GM06990 (cell line): ENCODE data around the gene RFC2.

Source experiments
- DNase-seq: peaks from one replicate; pipeline ENCODE4 v3.0.0-alpha.2; 2011; ENCODE audit not compliant: insufficient read length; ENCODE audit errors: extremely low read depth
- H3K27me3 ChIP-seq: replicated peaks from 2 replicates; pipeline ENCODE4 v1.6.0; 2011; ENCODE audit warnings: low read length; ENCODE audit not compliant: control insufficient read depth, insufficient read depth
- H3K36me3 ChIP-seq: 2 replicates; pipeline ENCODE4 v1.5.1; 2011; ENCODE audit warnings: low read length; ENCODE audit not compliant: control insufficient read depth, insufficient read depth
- H3K4me3 ChIP-seq: replicated peaks from 2 replicates; pipeline ENCODE4 v1.5.1; 2011; ENCODE audit warnings: low read depth, mild to moderate bottlenecking, control low read depth, low read length
- TF ChIP-seq, protein P1 (sequence below): IDR thresholded peaks from 2 replicates; pipeline ENCODE4 v1.5.1; 2011; ENCODE audit warnings: low read length, control low read depth, mild to moderate bottlenecking, inconsistent platforms; ENCODE audit not compliant: insufficient read depth, poor library complexity, severe bottlenecking

RFC2 gene

DNA sequence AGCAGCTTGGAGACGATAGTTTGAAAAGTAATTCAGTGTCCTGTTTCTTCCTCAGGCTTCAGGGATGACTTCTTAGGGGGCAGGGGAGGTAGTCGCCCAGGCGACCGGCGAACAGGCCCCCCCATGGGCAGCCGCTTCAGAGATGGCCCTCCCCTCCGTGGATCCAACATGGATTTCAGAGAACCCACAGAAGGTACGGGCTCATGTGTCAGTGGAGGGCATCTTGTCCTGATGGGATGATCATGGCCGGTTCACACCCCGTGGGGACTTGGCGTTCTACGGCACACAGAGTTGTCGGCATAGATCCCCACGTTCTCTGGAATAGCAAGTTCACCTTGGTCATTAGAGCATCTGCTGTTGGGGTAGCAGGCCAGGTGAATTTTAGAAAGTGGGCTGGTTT is 59.5 kb downstream of the RFC2 start:
- Histone ChIP-seq H3K27me3 (no peaks in the 10 kb centered on the region), H3K4me3 (no peak overlapping the region), H3K36me3 (peaks cover 35% of the 10 kb centered on the region)
- no peak for DNase-seq
- TF ChIP-seq, protein P1, sequence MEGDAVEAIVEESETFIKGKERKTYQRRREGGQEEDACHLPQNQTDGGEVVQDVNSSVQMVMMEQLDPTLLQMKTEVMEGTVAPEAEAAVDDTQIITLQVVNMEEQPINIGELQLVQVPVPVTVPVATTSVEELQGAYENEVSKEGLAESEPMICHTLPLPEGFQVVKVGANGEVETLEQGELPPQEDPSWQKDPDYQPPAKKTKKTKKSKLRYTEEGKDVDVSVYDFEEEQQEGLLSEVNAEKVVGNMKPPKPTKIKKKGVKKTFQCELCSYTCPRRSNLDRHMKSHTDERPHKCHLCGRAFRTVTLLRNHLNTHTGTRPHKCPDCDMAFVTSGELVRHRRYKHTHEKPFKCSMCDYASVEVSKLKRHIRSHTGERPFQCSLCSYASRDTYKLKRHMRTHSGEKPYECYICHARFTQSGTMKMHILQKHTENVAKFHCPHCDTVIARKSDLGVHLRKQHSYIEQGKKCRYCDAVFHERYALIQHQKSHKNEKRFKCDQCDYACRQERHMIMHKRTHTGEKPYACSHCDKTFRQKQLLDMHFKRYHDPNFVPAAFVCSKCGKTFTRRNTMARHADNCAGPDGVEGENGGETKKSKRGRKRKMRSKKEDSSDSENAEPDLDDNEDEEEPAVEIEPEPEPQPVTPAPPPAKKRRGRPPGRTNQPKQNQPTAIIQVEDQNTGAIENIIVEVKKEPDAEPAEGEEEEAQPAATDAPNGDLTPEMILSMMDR, result no peak

DNA sequence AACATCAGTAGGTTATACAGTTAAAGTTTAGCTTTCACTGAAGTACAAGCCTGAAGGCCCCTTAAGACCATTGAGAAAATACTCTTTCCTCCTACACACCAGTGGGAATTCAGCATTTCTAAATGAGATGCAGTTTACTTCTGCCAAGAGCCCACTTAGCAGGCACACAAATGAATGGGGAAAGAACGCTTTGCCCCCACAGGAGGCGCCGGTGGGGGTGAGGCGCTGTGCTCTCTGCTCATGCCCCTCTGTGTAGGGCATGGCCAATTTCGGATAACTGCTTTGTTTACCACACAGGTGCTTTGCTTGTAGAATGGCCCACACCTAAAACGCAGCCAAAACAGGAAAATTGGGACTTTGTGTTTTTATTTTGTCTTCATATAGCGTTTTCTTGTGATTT is 60.3 kb downstream of the RFC2 start:
- DNase-seq, result no peak
- H3K36me3 ChIP-seq, result peaks cover 37% of the 10 kb centered on the region
- H3K27me3 ChIP-seq, result no peaks in the 10 kb centered on the region
- TF ChIP-seq, protein P1, result no peak
- H3K4me3 ChIP-seq, result no peak overlapping the region

DNA sequence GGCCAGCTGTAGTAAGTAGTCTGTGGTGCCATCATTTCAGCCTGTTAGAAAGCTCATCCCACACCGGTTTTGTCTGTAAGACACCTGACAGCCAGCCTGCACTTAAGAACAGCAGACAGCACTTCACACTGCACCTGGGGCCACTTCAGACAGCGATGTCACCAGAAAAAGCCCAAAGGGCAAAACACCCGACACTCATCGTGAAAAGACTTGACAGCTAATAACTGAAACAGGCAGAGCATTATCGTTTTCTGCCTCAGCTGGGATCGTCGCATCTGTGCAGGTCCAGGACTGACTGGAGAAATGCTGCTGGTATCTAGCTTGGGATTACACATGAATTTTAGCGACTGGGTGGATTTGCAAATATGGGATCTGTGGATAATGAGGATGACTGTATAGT is 61.1 kb downstream of the RFC2 start:
- Histone ChIP-seq H3K36me3 (peaks cover 45% of the 10 kb centered on the region), H3K4me3 (no peak overlapping the region), H3K27me3 (no peaks in the 10 kb centered on the region)
- TF ChIP-seq, protein P1, result no peak
- DNase-seq, result no peak

DNA sequence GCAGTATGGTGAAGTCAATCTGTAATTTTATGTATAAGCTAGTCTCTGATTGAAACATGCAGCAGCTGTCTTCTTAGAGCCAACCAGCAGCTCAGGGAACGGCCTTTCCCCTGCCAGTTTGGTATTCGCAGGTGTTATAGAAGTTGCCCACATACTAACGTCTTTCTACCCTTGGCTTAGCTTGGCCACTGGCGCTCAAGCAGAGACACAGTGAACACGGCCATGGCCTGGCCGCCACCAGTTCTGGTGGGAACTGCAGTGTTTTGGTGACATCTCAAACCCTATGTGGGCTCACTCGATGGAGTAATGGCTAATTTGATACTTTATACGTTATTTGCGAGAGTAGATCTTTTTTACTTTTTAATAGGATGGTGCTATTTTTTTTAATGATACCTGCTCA is 63.0 kb downstream of the RFC2 start:
- TF ChIP-seq, protein P1, result no peak
- peaks cover 44% of the 10 kb centered on the region for H3K36me3 ChIP-seq

DNA sequence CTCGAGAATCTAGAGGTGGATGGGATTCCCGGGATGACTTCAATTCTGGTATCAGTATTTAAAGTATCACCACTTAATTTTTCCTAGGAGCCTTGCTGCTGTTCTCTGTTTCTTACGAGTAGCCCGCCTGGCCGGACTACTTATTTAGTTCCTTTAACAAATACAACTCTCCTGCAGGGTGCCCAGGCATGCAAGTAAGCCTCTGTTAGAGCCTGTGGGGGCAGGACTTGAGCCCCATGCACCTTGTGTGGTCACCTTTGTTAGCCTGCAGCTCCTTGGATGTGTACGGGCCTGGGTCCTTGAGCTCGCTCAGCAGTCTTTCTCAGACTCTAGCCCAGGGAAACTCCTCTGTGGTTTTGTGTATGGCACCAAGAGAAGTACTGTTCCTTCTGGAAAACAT is 63.9 kb downstream of the RFC2 start:
- H3K27me3 ChIP-seq, result no peaks in the 10 kb centered on the region
- no peak overlapping the region for H3K4me3 ChIP-seq
- TF ChIP-seq, protein P1, result no peak
- peaks cover 44% of the 10 kb centered on the region for H3K36me3 ChIP-seq
- no peak for DNase-seq

More for the DNA sequence above, 63.0 kb downstream of the RFC2 start:
- Histone ChIP-seq H3K27me3 (no peaks in the 10 kb centered on the region), H3K4me3 (no peak overlapping the region)
- no peak for DNase-seq
